KMS-11 (cell line): Measurements from ENCODE around the gene KLRC2.

Experiments
- H2AFZ ChIP-seq: fragments of 200-600 bp; sonication (generic); 2 replicates; pipeline ENCODE4 v1.6.1; 2016; ENCODE audit warnings: antibody characterized with exemption, mixed run types, low read depth
- H3K27ac ChIP-seq: fragments of 200-600 bp; sonication (generic); 2 replicates; pipeline ENCODE4 v1.6.1; 2016; ENCODE audit warnings: mild to moderate bottlenecking, mixed run types
- H3K27me3 ChIP-seq: fragments of 200-600 bp; sonication (generic); 2 replicates; pipeline ENCODE4 v1.6.1; 2017; ENCODE audit warnings: mild to moderate bottlenecking, low read depth, mixed run types, moderate library complexity; ENCODE audit not compliant: insufficient read depth
- H3K36me3 ChIP-seq: fragments of 200-600 bp; sonication (generic); 2 replicates; pipeline ENCODE4 v1.6.1; 2017; ENCODE audit warnings: mild to moderate bottlenecking, mixed run types; ENCODE audit not compliant: insufficient read depth
- H3K4me1 ChIP-seq: fragments of 200-600 bp; sonication (generic); 2 replicates; pipeline ENCODE4 v1.6.1; 2016; ENCODE audit warnings: mild to moderate bottlenecking, low read depth, mixed run types; ENCODE audit not compliant: poor library complexity, severe bottlenecking
- H3K4me2 ChIP-seq: fragments of 200-600 bp; sonication (generic); 2 replicates; pipeline ENCODE4 v1.7.0; 2016; ENCODE audit warnings: mild to moderate bottlenecking, mixed run types
- H3K4me3 ChIP-seq: fragments of 200-600 bp; sonication (generic); IDR thresholded peaks from 2 replicates; pipeline ENCODE4 v1.6.1; 2017; ENCODE audit warnings: low read depth, low read length, mixed read lengths; ENCODE audit not compliant: insufficient read depth
- H3K79me2 ChIP-seq: fragments of 200-600 bp; sonication (generic); 2 replicates; pipeline ENCODE4 v1.6.1; 2016; ENCODE audit warnings: low read depth, mixed run types; ENCODE audit not compliant: insufficient read depth
- H3K9ac ChIP-seq: fragments of 200-600 bp; sonication (generic); 2 replicates; pipeline ENCODE4 v1.6.1; 2016; ENCODE audit warnings: mild to moderate bottlenecking, mixed run types
- H4K20me1 ChIP-seq: fragments of 200-600 bp; sonication (generic); 2 replicates; pipeline ENCODE4 v1.6.1; 2016; ENCODE audit warnings: mild to moderate bottlenecking, mixed run types; ENCODE audit not compliant: insufficient read depth
- TF ChIP-seq, protein P1 (sequence below): fragments of 200-600 bp; sonication (generic); conservative IDR thresholded peaks from 2 replicates; pipeline ENCODE4 v1.6.1; 2017; ENCODE audit warnings: low read depth, mild to moderate bottlenecking, antibody characterized with exemption, low read length, moderate library complexity, mixed read lengths

The KLRC2 gene

DNA sequence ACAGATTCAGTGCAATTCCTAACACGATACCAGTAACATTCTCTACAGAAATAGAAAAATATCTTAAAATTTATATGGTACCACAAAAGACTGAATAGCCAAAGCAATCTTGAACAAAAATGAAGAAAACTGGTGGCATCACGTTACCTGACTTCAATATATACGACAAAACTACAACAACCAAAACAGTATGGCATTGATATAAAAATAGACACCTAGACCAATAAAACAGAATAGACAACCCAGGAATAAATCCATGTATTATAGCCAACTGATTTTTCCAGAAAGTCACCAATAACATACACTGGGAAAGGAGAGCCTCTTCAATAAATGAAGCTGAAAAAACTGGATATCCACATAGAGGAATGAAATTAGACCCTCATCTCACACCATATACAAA lies 51.6 kb downstream of the KLRC2 start:
- TF ChIP-seq, protein P1, sequence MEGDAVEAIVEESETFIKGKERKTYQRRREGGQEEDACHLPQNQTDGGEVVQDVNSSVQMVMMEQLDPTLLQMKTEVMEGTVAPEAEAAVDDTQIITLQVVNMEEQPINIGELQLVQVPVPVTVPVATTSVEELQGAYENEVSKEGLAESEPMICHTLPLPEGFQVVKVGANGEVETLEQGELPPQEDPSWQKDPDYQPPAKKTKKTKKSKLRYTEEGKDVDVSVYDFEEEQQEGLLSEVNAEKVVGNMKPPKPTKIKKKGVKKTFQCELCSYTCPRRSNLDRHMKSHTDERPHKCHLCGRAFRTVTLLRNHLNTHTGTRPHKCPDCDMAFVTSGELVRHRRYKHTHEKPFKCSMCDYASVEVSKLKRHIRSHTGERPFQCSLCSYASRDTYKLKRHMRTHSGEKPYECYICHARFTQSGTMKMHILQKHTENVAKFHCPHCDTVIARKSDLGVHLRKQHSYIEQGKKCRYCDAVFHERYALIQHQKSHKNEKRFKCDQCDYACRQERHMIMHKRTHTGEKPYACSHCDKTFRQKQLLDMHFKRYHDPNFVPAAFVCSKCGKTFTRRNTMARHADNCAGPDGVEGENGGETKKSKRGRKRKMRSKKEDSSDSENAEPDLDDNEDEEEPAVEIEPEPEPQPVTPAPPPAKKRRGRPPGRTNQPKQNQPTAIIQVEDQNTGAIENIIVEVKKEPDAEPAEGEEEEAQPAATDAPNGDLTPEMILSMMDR = no peak
- H3K36me3 ChIP-seq = no peaks in the 10 kb centered on the region
- H3K4me3 ChIP-seq = no peak overlapping the region
- H3K4me2 ChIP-seq = no peak overlapping the region
- no peaks in the 10 kb centered on the region for H3K79me2 ChIP-seq
- H4K20me1 ChIP-seq = no peaks in the 10 kb centered on the region
- H3K4me1 ChIP-seq = no peaks in the 10 kb centered on the region
- H3K9ac ChIP-seq = no peak overlapping the region
- no peak overlapping the region for H2AFZ ChIP-seq
- H3K27ac ChIP-seq = no peak overlapping the region
- no peaks in the 10 kb centered on the region for H3K27me3 ChIP-seq

DNA sequence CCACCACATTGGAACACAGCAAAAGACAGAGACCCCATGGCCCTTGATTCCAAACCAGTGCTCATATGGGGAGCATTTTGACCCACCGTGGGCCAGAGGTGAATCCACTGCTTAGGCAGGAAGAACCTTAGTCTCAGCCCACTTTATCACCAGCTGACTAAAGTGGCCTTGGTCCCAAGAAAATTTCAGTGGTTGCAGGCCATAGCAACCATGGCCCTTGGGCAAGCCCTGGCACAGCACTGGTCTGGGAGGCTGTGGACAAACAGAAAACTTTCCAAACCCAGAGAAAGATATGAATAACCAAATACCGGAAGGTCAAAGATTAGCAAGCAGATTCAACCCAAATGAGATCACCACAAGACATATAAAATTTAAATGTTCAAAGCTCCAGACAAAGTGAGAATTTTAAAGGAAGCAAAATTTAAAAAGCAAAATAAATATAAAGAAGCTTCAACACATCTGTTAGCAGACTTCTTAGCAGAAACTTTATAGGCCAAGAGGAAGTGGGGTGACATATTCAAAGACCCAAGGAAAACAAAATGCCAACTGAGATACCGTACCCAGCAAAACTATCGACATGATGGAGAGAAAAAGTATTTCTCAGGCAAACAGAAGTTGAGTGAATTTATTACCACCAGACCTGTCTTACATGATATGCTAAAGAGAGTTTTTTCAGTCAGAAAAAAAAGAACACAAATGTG lies 53.7 kb downstream of the KLRC2 start:
- Histone ChIP-seq H3K9ac (no peak overlapping the region), H3K4me1 (no peaks in the 10 kb centered on the region), H3K27me3 (no peaks in the 10 kb centered on the region), H3K4me2 (no peak overlapping the region), H3K4me3 (no peak overlapping the region), H4K20me1 (no peaks in the 10 kb centered on the region), H3K27ac (no peak overlapping the region), H2AFZ (no peak overlapping the region), H3K36me3 (no peaks in the 10 kb centered on the region), H3K79me2 (no peaks in the 10 kb centered on the region)
- TF ChIP-seq, protein P1 = no peak
